Measurements from ENCODE around the gene NPPA. TPM values are rescaled to one million over a fixed set of nuclear protein-coding genes. Genes with fewer than 3 reads are reported as not detected.

Gene NPPA
- total RNA-seq, 1 experiment from 2014 or later: not detected

GRCh38 chr1:11878891-11879190 is 31.3 kb upstream of the NPPA start:
- Histone ChIP-seq H4K20me1 (ENCODE audit: insufficient read depth) (no peaks in the 10 kb centered on the region), H3K36me3 (ENCODE audit: control insufficient read depth in 1 of 2, insufficient read depth in 2 of 2, low read length in 2 of 2) (no peaks in the 10 kb centered on the region), H2AFZ (ENCODE audit: low read depth, low read length, poor library complexity, severe bottlenecking) (no peak overlapping the region), H3K9me3 (ENCODE audit: control insufficient read depth in 1 of 2, insufficient read depth in 1 of 2, low read depth in 1 of 2, low read length in 2 of 2) (no peaks in the 10 kb centered on the region), H3K79me2 (ENCODE audit: insufficient read depth, low read length) (no peaks in the 10 kb centered on the region), H3K27me3 (ENCODE audit: insufficient read depth, low read length) (no peaks in the 10 kb centered on the region), H3K9me2 (ENCODE audit: insufficient read depth) (no peaks in the 10 kb centered on the region), H3K9ac (ENCODE audit: low read length) (no peak overlapping the region), H3K4me3 (replicated peaks in 1 of 2; ENCODE audit: low read depth in 1 of 2, low read length in 2 of 2) (no peak overlapping the region), H3K27ac (ENCODE audit: low read depth, low read length) (no peak overlapping the region), H3K4me1 (ENCODE audit: control insufficient read depth in 1 of 2, insufficient read depth in 2 of 2, low read length in 2 of 2) (peaks cover 0 to 6% of the 10 kb centered on the region in 2 experiments; a peak in 1 of 4 replicates), H3K4me2 (ENCODE audit: low read length) (no peak overlapping the region)
- POLR2A ChIA-PET: no interaction called here
- RAD21 ChIA-PET (ENCODE audit: low non-redundant PET in 1 of 2, low total read pairs in 2 of 2, uncharacterized antibody in 2 of 2, unreplicated experiment in 2 of 2): no interaction called here
- no peak for DNase-seq (ENCODE audit: low read depth, low spot score)
- BruUV-seq (replicated peaks): no TSS peak
- intact Hi-C loops (cut with micrococcal nuclease): no loop called here
- ATAC-seq: no peak
- CTCF ChIA-PET: no interaction called here
- no peak for TF ChIP-seq CEBPB (IDR thresholded peaks at IDR 0.05; ENCODE audit: low read depth)

GRCh38 chr1:11878081-11878890 is 30.7 kb upstream of the NPPA start:
- CTCF ChIA-PET: no interaction called here
- intact Hi-C loops (cut with micrococcal nuclease): no loop called here

More at GRCh38 chr1:11878081-11878890, 30.7 kb upstream of the NPPA start:
- Histone ChIP-seq H4K20me1 (ENCODE audit: insufficient read depth) (no peaks in the 10 kb centered on the region), H3K4me1 (ENCODE audit: control insufficient read depth in 1 of 2, insufficient read depth in 2 of 2, low read length in 2 of 2) (peaks cover 0 to 6% of the 10 kb centered on the region in 2 experiments; a peak in 1 of 4 replicates), H2AFZ (ENCODE audit: low read depth, low read length, poor library complexity, severe bottlenecking) (no peak overlapping the region), H3K9me3 (ENCODE audit: control insufficient read depth in 1 of 2, insufficient read depth in 1 of 2, low read depth in 1 of 2, low read length in 2 of 2) (no peaks in the 10 kb centered on the region), H3K9ac (ENCODE audit: low read length) (no peak overlapping the region), H3K27me3 (ENCODE audit: insufficient read depth, low read length) (no peaks in the 10 kb centered on the region), H3K79me2 (ENCODE audit: insufficient read depth, low read length) (no peaks in the 10 kb centered on the region), H3K4me2 (ENCODE audit: low read length) (no peak overlapping the region), H3K9me2 (ENCODE audit: insufficient read depth) (no peaks in the 10 kb centered on the region), H3K27ac (ENCODE audit: low read depth, low read length) (no peak overlapping the region), H3K36me3 (ENCODE audit: control insufficient read depth in 1 of 2, insufficient read depth in 2 of 2, low read length in 2 of 2) (no peaks in the 10 kb centered on the region), H3K4me3 (replicated peaks in 1 of 2; ENCODE audit: low read depth in 1 of 2, low read length in 2 of 2) (no peak overlapping the region)
- ATAC-seq (no peak), DNase-seq (ENCODE audit: low read depth, low spot score) (no peak)
- TF ChIP-seq SRF (IDR thresholded peaks at IDR 0.05; ENCODE audit: low read depth): no peak
- no peak for TF ChIP-seq FOSL1 (IDR thresholded peaks at IDR 0.05; ENCODE audit: low read depth)
- TF ChIP-seq SIN3A (IDR thresholded peaks at IDR 0.05; ENCODE audit: low read depth): no peak
- TF ChIP-seq TCF7L2 (IDR thresholded peaks at IDR 0.05; ENCODE audit: borderline replicate concordance, extremely low read depth, insufficient read depth, insufficient read length): no peak
- no peak for TF ChIP-seq RAD21 (IDR thresholded peaks at IDR 0.05; ENCODE audit: low read depth)
- no peak for TF ChIP-seq POLR2A (IDR thresholded peaks at IDR 0.05; ENCODE audit: borderline replicate concordance, extremely low read depth, insufficient read depth, insufficient read length)
- RAD21 ChIA-PET (ENCODE audit: low non-redundant PET in 1 of 2, low total read pairs in 2 of 2, uncharacterized antibody in 2 of 2, unreplicated experiment in 2 of 2): no interaction called here
- no TSS peak for BruUV-seq (replicated peaks)
- POLR2A ChIA-PET: no interaction called here
